GM18507 (cell line): Measurements from ENCODE around the gene DDX31.

Experiments
- DNase-seq: peaks from one replicate; pipeline ENCODE4 v3.0.0; 2011; ENCODE audit warnings: low read depth; ENCODE audit not compliant: insufficient read length; ENCODE audit errors: extremely low spot score
- FAIRE-seq: peaks from 2 replicates; lab custom pipeline; 2011; peaks lifted over from hg19 to GRCh38; lab: Jason Lieb, UNC

DDX31 gene

GRCh38 chr9:132641216-132641615, 28.6 kb downstream of the DDX31 start:
- no peak for DNase-seq
- FAIRE-seq: no peak

GRCh38 chr9:132639322-132639721, 30.5 kb downstream of the DDX31 start:
- FAIRE-seq (no peak), DNase-seq (no peak)

- no peak for DNase-seq
- FAIRE-seq: no peak
Measured at GRCh38 chr9:132638240-132638639, 31.5 kb downstream of the DDX31 start.

- FAIRE-seq: no peak
- DNase-seq: no peak
Measured at GRCh38 chr9:132637801-132638200, 32.0 kb downstream of the DDX31 start.

GRCh38 chr9:132637351-132637750, 32.4 kb downstream of the DDX31 start:
- no peak for DNase-seq
- FAIRE-seq: no peak

- FAIRE-seq: no peak
Measured at GRCh38 chr9:132634327-132634726, 35.5 kb downstream of the DDX31 start.

GRCh38 chr9:132632413-132633129, 37.2 kb downstream of the DDX31 start:
- no peak for DNase-seq
- FAIRE-seq: no peak

More at GRCh38 chr9:132634327-132634726, 35.5 kb downstream of the DDX31 start:
- no peak for DNase-seq

GRCh38 chr9:132631685-132632084, 38.1 kb downstream of the DDX31 start:
- DNase-seq (no peak), FAIRE-seq (no peak)

- no peak for FAIRE-seq
- DNase-seq: no peak
Measured at GRCh38 chr9:132631280-132631679, 38.5 kb downstream of the DDX31 start.

- DNase-seq (no peak), FAIRE-seq (no peak)
Measured at GRCh38 chr9:132630811-132631210, 39.0 kb downstream of the DDX31 start.

GRCh38 chr9:132630116-132630515, 39.7 kb downstream of the DDX31 start:
- FAIRE-seq (no peak), DNase-seq (no peak)

GRCh38 chr9:132628746-132629145, 41.0 kb downstream of the DDX31 start:
- no peak for FAIRE-seq
- no peak for DNase-seq

GRCh38 chr9:132627594-132627993, 42.2 kb downstream of the DDX31 start:
- no peak for FAIRE-seq
- no peak for DNase-seq

GRCh38 chr9:132627106-132627505, 42.7 kb downstream of the DDX31 start:
- no peak for DNase-seq
- FAIRE-seq: no peak

GRCh38 chr9:132626285-132626684, 43.5 kb downstream of the DDX31 start:
- no peak for FAIRE-seq
- DNase-seq: no peak

GRCh38 chr9:132622159-132622558, 47.6 kb downstream of the DDX31 start:
- FAIRE-seq (no peak), DNase-seq (no peak)

GRCh38 chr9:132616725-132617124, 53.1 kb downstream of the DDX31 start:
- FAIRE-seq: no peak
- no peak for DNase-seq

- DNase-seq (no peak), FAIRE-seq (no peak)
Measured at GRCh38 chr9:132615774-132616173, 54.0 kb downstream of the DDX31 start.

GRCh38 chr9:132614324-132614723, 55.5 kb downstream of the DDX31 start:
- FAIRE-seq: no peak
- no peak for DNase-seq

- FAIRE-seq (no peak), DNase-seq (no peak)
Measured at GRCh38 chr9:132610661-132611060, 59.1 kb downstream of the DDX31 start.

- DNase-seq (no peak), FAIRE-seq (no peak)
Measured at GRCh38 chr9:132609829-132610228, 60.0 kb downstream of the DDX31 start.

- DNase-seq (no peak), FAIRE-seq (no peak)
Measured at GRCh38 chr9:132609184-132609583, 60.6 kb downstream of the DDX31 start.
